Measurements from ENCODE around the gene METTL27.

METTL27 gene

DNA sequence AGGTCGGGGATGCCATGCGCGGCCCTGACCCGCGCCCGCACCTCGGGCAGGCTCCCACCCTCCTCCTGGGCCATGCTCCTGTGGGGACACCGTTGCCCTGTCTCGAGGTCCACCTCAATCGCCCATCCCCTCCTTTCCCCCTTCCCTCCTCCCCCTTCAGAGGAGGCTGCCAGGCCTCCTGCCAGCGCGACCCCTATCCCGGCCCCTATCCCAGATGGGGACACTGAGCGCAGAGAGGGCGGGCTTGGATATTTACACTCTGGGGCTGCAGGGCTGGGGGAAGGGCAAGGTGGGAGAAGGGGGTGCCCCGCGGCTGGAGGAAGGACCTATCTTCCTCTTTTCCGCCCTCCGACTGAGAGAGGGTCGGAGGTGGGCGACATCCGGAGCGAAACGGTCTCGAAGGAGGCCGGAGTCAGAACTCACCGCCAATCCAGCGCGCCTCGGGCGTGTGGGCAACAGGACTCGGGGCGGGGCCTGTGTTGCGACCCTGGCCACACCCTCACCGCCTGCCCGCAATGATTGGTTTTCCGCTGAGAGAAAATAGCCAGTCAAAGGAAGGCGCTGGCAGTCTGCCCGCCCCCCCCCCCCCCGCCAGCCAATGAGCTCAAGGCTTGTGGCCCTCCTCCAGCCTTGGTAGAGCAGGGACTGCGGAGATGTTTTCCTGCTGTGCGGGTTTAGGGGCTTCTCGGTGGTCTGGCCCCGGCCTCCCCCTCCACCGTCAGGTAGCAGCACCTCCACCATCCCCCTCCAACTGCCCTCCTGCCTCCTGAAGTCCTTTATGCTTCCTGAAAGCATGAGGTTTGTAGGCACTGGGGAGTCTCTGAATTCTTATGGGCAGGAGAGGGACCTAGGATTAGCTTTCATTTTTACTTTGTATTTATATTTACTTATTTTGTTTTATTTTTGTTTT is at the start of gene METTL27:
METTL27 (minus strand) TSS at position 450 of the 910 bp plus-strand sequence; CDS start at position 74, 376 bp downstream.
- peak within 1 kb of the TSS; percentile 71 for H3K4me3 ChIP-seq (ENCODE audit: low read length)
- DNase-seq (ENCODE audit: low read depth): peak; percentile 70
- no peak for TF ChIP-seq CTCF (conservative IDR thresholded peaks at IDR 0.05; ENCODE audit: low read depth, low read length)

- no peak for DNase-seq (ENCODE audit: low read depth)
- peak; percentile 29 for TF ChIP-seq CTCF (conservative IDR thresholded peaks at IDR 0.05; ENCODE audit: low read depth, low read length)
- H3K4me3 ChIP-seq (ENCODE audit: low read length): no peak overlapping the region
Observed at GRCh38 chr7:73891178-73891885, 49.0 kb upstream of the METTL27 start.

DNA sequence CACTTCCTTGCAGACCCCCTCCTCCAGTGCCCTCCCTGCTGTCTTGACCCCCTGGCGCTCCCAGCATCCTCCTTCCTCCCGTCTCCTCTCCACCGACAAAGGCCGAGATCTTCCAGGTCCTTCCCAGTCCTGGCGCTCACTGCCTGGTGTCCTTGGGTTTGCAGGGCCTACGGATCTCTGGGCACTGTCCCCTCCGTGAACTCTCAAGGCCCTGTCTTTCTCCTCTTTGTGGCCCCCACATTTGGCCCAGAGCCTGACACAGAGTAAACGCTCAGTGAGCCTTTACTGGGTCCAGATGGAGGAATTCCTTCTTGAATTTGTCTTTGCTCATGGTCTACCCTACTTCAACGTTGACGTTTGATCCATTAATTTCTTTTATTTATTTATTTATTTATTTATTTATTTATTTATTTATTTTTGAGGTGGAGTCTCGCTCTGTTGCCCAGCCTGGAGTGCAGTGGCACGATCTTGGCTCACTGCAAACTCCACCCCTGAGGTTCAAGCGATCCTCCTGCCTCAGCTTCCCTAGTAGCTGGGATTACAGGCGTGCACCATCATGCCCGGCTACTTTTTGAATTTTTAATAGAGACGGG is 48.3 kb upstream of the METTL27 start:
- TF ChIP-seq CTCF (conservative IDR thresholded peaks at IDR 0.05; ENCODE audit: low read depth, low read length): no peak
- no peak for DNase-seq (ENCODE audit: low read depth)
- no peak overlapping the region for H3K4me3 ChIP-seq (ENCODE audit: low read length)

- no peak for DNase-seq (ENCODE audit: low read depth)
- no peak for TF ChIP-seq CTCF (conservative IDR thresholded peaks at IDR 0.05; ENCODE audit: low read depth, low read length)
- no peak overlapping the region for H3K4me3 ChIP-seq (ENCODE audit: low read length)
Observed at GRCh38 chr7:73888959-73889358, 46.6 kb upstream of the METTL27 start.

GRCh38 chr7:73887762-73888161 is 45.4 kb upstream of the METTL27 start:
- no peak for TF ChIP-seq CTCF (conservative IDR thresholded peaks at IDR 0.05; ENCODE audit: low read depth, low read length)
- no peak overlapping the region for H3K4me3 ChIP-seq (ENCODE audit: low read length)
- DNase-seq (ENCODE audit: low read depth): no peak

- DNase-seq (ENCODE audit: low read depth): no peak
- H3K4me3 ChIP-seq (ENCODE audit: low read length): no peak overlapping the region
- TF ChIP-seq CTCF (conservative IDR thresholded peaks at IDR 0.05; ENCODE audit: low read depth, low read length): no peak
Observed at GRCh38 chr7:73885975-73886798, 43.9 kb upstream of the METTL27 start.

Measured in retinal pigment epithelial cell (primary cell).